ENCODE results near the gene SEMA5A.

Gene SEMA5A

GRCh38 chr5:9112520-9113291, 433.2 kb downstream of the SEMA5A start:
- Histone ChIP-seq H3K36me3 (ENCODE audit: control insufficient read depth, insufficient read depth, low read length) (no peaks in the 10 kb centered on the region), H3K27me3 (ENCODE audit: control insufficient read depth, insufficient read depth, low read length) (no peaks in the 10 kb centered on the region), H3K4me1 (ENCODE audit: control insufficient read depth, insufficient read depth, low read length) (no peaks in the 10 kb centered on the region), H3K27ac (ENCODE audit: low read depth, low read length) (no peak overlapping the region), H3K9ac (ENCODE audit: low read length) (no peak overlapping the region), H3K4me3 (ENCODE audit: low read length) (no peak overlapping the region)

- Histone ChIP-seq H3K36me3 (ENCODE audit: control insufficient read depth, insufficient read depth, low read length) (no peaks in the 10 kb centered on the region), H3K4me3 (ENCODE audit: low read length) (no peak overlapping the region), H3K27ac (ENCODE audit: low read depth, low read length) (no peak overlapping the region), H3K4me1 (ENCODE audit: control insufficient read depth, insufficient read depth, low read length) (no peaks in the 10 kb centered on the region), H3K9ac (ENCODE audit: low read length) (no peak overlapping the region), H3K27me3 (ENCODE audit: control insufficient read depth, insufficient read depth, low read length) (no peaks in the 10 kb centered on the region)
Measured at GRCh38 chr5:9108162-9108561, 437.7 kb downstream of the SEMA5A start.

- Histone ChIP-seq H3K4me1 (ENCODE audit: control insufficient read depth, insufficient read depth, low read length) (no peaks in the 10 kb centered on the region), H3K4me3 (ENCODE audit: low read length) (no peak overlapping the region), H3K36me3 (ENCODE audit: control insufficient read depth, insufficient read depth, low read length) (no peaks in the 10 kb centered on the region), H3K9ac (ENCODE audit: low read length) (no peak overlapping the region), H3K27me3 (ENCODE audit: control insufficient read depth, insufficient read depth, low read length) (no peaks in the 10 kb centered on the region), H3K27ac (ENCODE audit: low read depth, low read length) (no peak overlapping the region)
Measured at GRCh38 chr5:9105851-9106250, 440.0 kb downstream of the SEMA5A start.

GRCh38 chr5:9104571-9105339, 441.1 kb downstream of the SEMA5A start:
- H3K36me3 ChIP-seq (ENCODE audit: control insufficient read depth, insufficient read depth, low read length): no peaks in the 10 kb centered on the region
- no peak overlapping the region for H3K27ac ChIP-seq (ENCODE audit: low read depth, low read length)
- H3K9ac ChIP-seq (ENCODE audit: low read length): no peak overlapping the region
- H3K4me3 ChIP-seq (ENCODE audit: low read length): no peak overlapping the region
- no peaks in the 10 kb centered on the region for H3K27me3 ChIP-seq (ENCODE audit: control insufficient read depth, insufficient read depth, low read length)
- H3K4me1 ChIP-seq (ENCODE audit: control insufficient read depth, insufficient read depth, low read length): no peaks in the 10 kb centered on the region

- H3K4me3 ChIP-seq (ENCODE audit: low read length): no peak overlapping the region
- no peaks in the 10 kb centered on the region for H3K36me3 ChIP-seq (ENCODE audit: control insufficient read depth, insufficient read depth, low read length)
- H3K9ac ChIP-seq (ENCODE audit: low read length): no peak overlapping the region
- no peak overlapping the region for H3K27ac ChIP-seq (ENCODE audit: low read depth, low read length)
- H3K27me3 ChIP-seq (ENCODE audit: control insufficient read depth, insufficient read depth, low read length): no peaks in the 10 kb centered on the region
- no peaks in the 10 kb centered on the region for H3K4me1 ChIP-seq (ENCODE audit: control insufficient read depth, insufficient read depth, low read length)
Measured at GRCh38 chr5:9103290-9103689, 442.6 kb downstream of the SEMA5A start.

- Histone ChIP-seq H3K36me3 (ENCODE audit: control insufficient read depth, insufficient read depth, low read length) (no peaks in the 10 kb centered on the region), H3K4me1 (ENCODE audit: control insufficient read depth, insufficient read depth, low read length) (no peaks in the 10 kb centered on the region), H3K27ac (ENCODE audit: low read depth, low read length) (no peak overlapping the region), H3K9ac (ENCODE audit: low read length) (no peak overlapping the region), H3K27me3 (ENCODE audit: control insufficient read depth, insufficient read depth, low read length) (no peaks in the 10 kb centered on the region), H3K4me3 (ENCODE audit: low read length) (no peak overlapping the region)
Measured at GRCh38 chr5:9099689-9100088, 446.2 kb downstream of the SEMA5A start.

GRCh38 chr5:9098990-9099389, 446.9 kb downstream of the SEMA5A start:
- no peak overlapping the region for H3K27ac ChIP-seq (ENCODE audit: low read depth, low read length)
- no peaks in the 10 kb centered on the region for H3K4me1 ChIP-seq (ENCODE audit: control insufficient read depth, insufficient read depth, low read length)
- no peak overlapping the region for H3K9ac ChIP-seq (ENCODE audit: low read length)
- no peaks in the 10 kb centered on the region for H3K36me3 ChIP-seq (ENCODE audit: control insufficient read depth, insufficient read depth, low read length)
- H3K4me3 ChIP-seq (ENCODE audit: low read length): no peak overlapping the region
- no peaks in the 10 kb centered on the region for H3K27me3 ChIP-seq (ENCODE audit: control insufficient read depth, insufficient read depth, low read length)

GRCh38 chr5:9094582-9094981, 451.3 kb downstream of the SEMA5A start:
- Histone ChIP-seq H3K27ac (ENCODE audit: low read depth, low read length) (no peak overlapping the region), H3K4me1 (ENCODE audit: control insufficient read depth, insufficient read depth, low read length) (no peaks in the 10 kb centered on the region), H3K36me3 (ENCODE audit: control insufficient read depth, insufficient read depth, low read length) (no peaks in the 10 kb centered on the region), H3K27me3 (ENCODE audit: control insufficient read depth, insufficient read depth, low read length) (no peaks in the 10 kb centered on the region), H3K4me3 (ENCODE audit: low read length) (no peak overlapping the region), H3K9ac (ENCODE audit: low read length) (no peak overlapping the region)

GRCh38 chr5:9091896-9092662, 453.8 kb downstream of the SEMA5A start:
- H3K4me1 ChIP-seq (ENCODE audit: control insufficient read depth, insufficient read depth, low read length): no peaks in the 10 kb centered on the region
- H3K27me3 ChIP-seq (ENCODE audit: control insufficient read depth, insufficient read depth, low read length): no peaks in the 10 kb centered on the region
- no peaks in the 10 kb centered on the region for H3K36me3 ChIP-seq (ENCODE audit: control insufficient read depth, insufficient read depth, low read length)
- no peak overlapping the region for H3K4me3 ChIP-seq (ENCODE audit: low read length)
- H3K27ac ChIP-seq (ENCODE audit: low read depth, low read length): no peak overlapping the region
- no peak overlapping the region for H3K9ac ChIP-seq (ENCODE audit: low read length)

GRCh38 chr5:9090381-9091026, 455.4 kb downstream of the SEMA5A start:
- H3K4me3 ChIP-seq (ENCODE audit: low read length): no peak overlapping the region
- no peak overlapping the region for H3K9ac ChIP-seq (ENCODE audit: low read length)
- H3K27me3 ChIP-seq (ENCODE audit: control insufficient read depth, insufficient read depth, low read length): no peaks in the 10 kb centered on the region
- no peaks in the 10 kb centered on the region for H3K36me3 ChIP-seq (ENCODE audit: control insufficient read depth, insufficient read depth, low read length)
- H3K27ac ChIP-seq (ENCODE audit: low read depth, low read length): no peak overlapping the region
- no peaks in the 10 kb centered on the region for H3K4me1 ChIP-seq (ENCODE audit: control insufficient read depth, insufficient read depth, low read length)

- Histone ChIP-seq H3K9ac (ENCODE audit: low read length) (no peak overlapping the region), H3K36me3 (ENCODE audit: control insufficient read depth, insufficient read depth, low read length) (no peaks in the 10 kb centered on the region), H3K4me1 (ENCODE audit: control insufficient read depth, insufficient read depth, low read length) (no peaks in the 10 kb centered on the region), H3K27me3 (ENCODE audit: control insufficient read depth, insufficient read depth, low read length) (no peaks in the 10 kb centered on the region), H3K4me3 (ENCODE audit: low read length) (no peak overlapping the region), H3K27ac (ENCODE audit: low read depth, low read length) (no peak overlapping the region)
Measured at GRCh38 chr5:9089893-9090292, 456.0 kb downstream of the SEMA5A start.

GRCh38 chr5:9082996-9083395, 462.9 kb downstream of the SEMA5A start:
- H3K9ac ChIP-seq (ENCODE audit: low read length): no peak overlapping the region
- H3K27me3 ChIP-seq (ENCODE audit: control insufficient read depth, insufficient read depth, low read length): no peaks in the 10 kb centered on the region
- H3K4me1 ChIP-seq (ENCODE audit: control insufficient read depth, insufficient read depth, low read length): no peaks in the 10 kb centered on the region
- H3K4me3 ChIP-seq (ENCODE audit: low read length): no peak overlapping the region
- no peaks in the 10 kb centered on the region for H3K36me3 ChIP-seq (ENCODE audit: control insufficient read depth, insufficient read depth, low read length)
- H3K27ac ChIP-seq (ENCODE audit: low read depth, low read length): no peak overlapping the region

Data from rectal smooth muscle tissue (tissue), 1 donor.